Activated naive CD8-positive, alpha-beta T cell treated with anti-CD3 and anti-CD28 coated beads, Interleukin-2, amount 10 ng/mL, durations not matched to agents 7 days and 5 days (primary cell): ENCODE data around the gene MTPN. TPM values are rescaled to one million over a fixed set of nuclear protein-coding genes. Genes with fewer than 3 reads are reported as not detected.

Source experiments
- ATAC-seq: fragments of 150-1000 bp; cut with Tn5 transposase; one replicate; pipeline ENCODE4 v1.10.0; 2021; ENCODE audit warnings: low read depth, moderate library complexity
- POLR2A ChIA-PET: fragments of 350-600 bp; sonication (Branson Sonifier 250); formaldehyde crosslinking; loops from one replicate; lab custom pipeline; 2021; ENCODE audit warnings: antibody characterized with exemption; lab: Charles Lee
- DNase-seq: peaks from one replicate; pipeline ENCODE4 v3.0.0; 2021
- H3K27ac Mint-ChIP-seq: one replicate; pipeline ENCODE4 v1.8.0; 2022; ENCODE audit warnings: mild to moderate bottlenecking, mixed read lengths
- H3K27me3 Mint-ChIP-seq: one replicate; pipeline ENCODE4 v1.8.0; 2022; ENCODE audit warnings: mild to moderate bottlenecking, moderate library complexity, mixed read lengths
- H3K36me3 Mint-ChIP-seq: one replicate; pipeline ENCODE4 v1.8.0; 2021; ENCODE audit warnings: mild to moderate bottlenecking, mixed read lengths
- H3K4me1 Mint-ChIP-seq: one replicate; pipeline ENCODE4 v1.8.0; 2021; ENCODE audit warnings: mixed read lengths
- H3K4me3 Mint-ChIP-seq: one replicate; pipeline ENCODE4 v1.8.0; 2022; ENCODE audit warnings: mild to moderate bottlenecking, moderate library complexity, mixed read lengths
- H3K9me3 Mint-ChIP-seq: one replicate; pipeline ENCODE4 v1.8.0; 2021; ENCODE audit warnings: mixed read lengths
- total RNA-seq, 2 experiments: library from RNA; stranded (reverse); gene quantifications; one replicate each; pipeline ENCODE4 v1.2.3, GENCODE V29; 2021

MTPN gene
- total RNA-seq, 2 experiments from 2014 or later = 120 to 127 TPM

- Mint-ChIP-seq H3K4me1 (peaks cover 18% of the 10 kb centered on the region), H3K27me3 (no peaks in the 10 kb centered on the region), H3K36me3 (peaks cover 6% of the 10 kb centered on the region), H3K27ac (no peak overlapping the region), H3K9me3 (no peaks in the 10 kb centered on the region), H3K4me3 (no peak overlapping the region)
- no peak for ATAC-seq
- no peak for DNase-seq
- POLR2A ChIA-PET = no interaction called here
Measured at GRCh38 chr7:135938563-135938962, 38.6 kb downstream of the MTPN start.

- H3K4me3 Mint-ChIP-seq = no peak overlapping the region
- no peak overlapping the region for H3K27ac Mint-ChIP-seq
- peaks cover 5% of the 10 kb centered on the region for H3K36me3 Mint-ChIP-seq
- no peak for DNase-seq
- peaks cover 18% of the 10 kb centered on the region for H3K4me1 Mint-ChIP-seq
- ATAC-seq = no peak
- H3K27me3 Mint-ChIP-seq = no peaks in the 10 kb centered on the region
- POLR2A ChIA-PET = no interaction called here
- H3K9me3 Mint-ChIP-seq = no peaks in the 10 kb centered on the region
Measured at GRCh38 chr7:135938086-135938485, 39.1 kb downstream of the MTPN start.

GRCh38 chr7:135936497-135937217 is 40.5 kb downstream of the MTPN start:
- H3K27ac Mint-ChIP-seq = no peak overlapping the region
- ATAC-seq (no peak), DNase-seq (no peak)
- POLR2A ChIA-PET = no interaction called here
- no peak overlapping the region for H3K4me3 Mint-ChIP-seq
- no peaks in the 10 kb centered on the region for H3K27me3 Mint-ChIP-seq
- peaks cover 5% of the 10 kb centered on the region for H3K36me3 Mint-ChIP-seq
- peaks cover 19% of the 10 kb centered on the region for H3K4me1 Mint-ChIP-seq
- no peaks in the 10 kb centered on the region for H3K9me3 Mint-ChIP-seq

GRCh38 chr7:135934651-135935050 is 42.5 kb downstream of the MTPN start:
- H3K27ac Mint-ChIP-seq = no peak overlapping the region

GRCh38 chr7:135933509-135934188 is 43.5 kb downstream of the MTPN start:
- H3K27me3 Mint-ChIP-seq = no peaks in the 10 kb centered on the region
- no peaks in the 10 kb centered on the region for H3K9me3 Mint-ChIP-seq
- ATAC-seq = no peak
- H3K27ac Mint-ChIP-seq = no peak overlapping the region
- peaks cover 15% of the 10 kb centered on the region for H3K36me3 Mint-ChIP-seq
- DNase-seq = no peak
- H3K4me3 Mint-ChIP-seq = no peak overlapping the region
- peaks cover 9% of the 10 kb centered on the region for H3K4me1 Mint-ChIP-seq
- POLR2A ChIA-PET = no interaction called here

More at GRCh38 chr7:135934651-135935050, 42.5 kb downstream of the MTPN start:
- Mint-ChIP-seq H3K4me1 (peaks cover 14% of the 10 kb centered on the region), H3K9me3 (no peaks in the 10 kb centered on the region), H3K36me3 (peaks cover 9% of the 10 kb centered on the region), H3K27me3 (no peaks in the 10 kb centered on the region), H3K4me3 (no peak overlapping the region)
- DNase-seq = no peak
- POLR2A ChIA-PET = no interaction called here
- ATAC-seq = no peak

- no peak overlapping the region for H3K4me3 Mint-ChIP-seq
- POLR2A ChIA-PET = no interaction called here
- DNase-seq (no peak), ATAC-seq (no peak)
- H3K27me3 Mint-ChIP-seq = no peaks in the 10 kb centered on the region
- H3K9me3 Mint-ChIP-seq = no peaks in the 10 kb centered on the region
- peaks cover 18% of the 10 kb centered on the region for H3K36me3 Mint-ChIP-seq
- H3K27ac Mint-ChIP-seq = no peak overlapping the region
- H3K4me1 Mint-ChIP-seq = peaks cover 6% of the 10 kb centered on the region
Measured at GRCh38 chr7:135932131-135932530, 45.0 kb downstream of the MTPN start.

GRCh38 chr7:135930565-135931461 is 46.3 kb downstream of the MTPN start:
- Mint-ChIP-seq H3K36me3 (peaks cover 26% of the 10 kb centered on the region), H3K27ac (no peak overlapping the region), H3K9me3 (no peaks in the 10 kb centered on the region), H3K4me3 (no peak overlapping the region), H3K4me1 (peaks cover 6% of the 10 kb centered on the region), H3K27me3 (no peaks in the 10 kb centered on the region)
- POLR2A ChIA-PET = no interaction called here
- no peak for DNase-seq
- no peak for ATAC-seq

- POLR2A ChIA-PET = no interaction called here
- no peak overlapping the region for H3K27ac Mint-ChIP-seq
- H3K4me1 Mint-ChIP-seq = peaks cover 6% of the 10 kb centered on the region
- no peak for DNase-seq
- no peaks in the 10 kb centered on the region for H3K27me3 Mint-ChIP-seq
- H3K9me3 Mint-ChIP-seq = no peaks in the 10 kb centered on the region
- H3K4me3 Mint-ChIP-seq = no peak overlapping the region
- no peak for ATAC-seq
- H3K36me3 Mint-ChIP-seq = peaks cover 29% of the 10 kb centered on the region
Measured at GRCh38 chr7:135929722-135930141, 47.4 kb downstream of the MTPN start.

GRCh38 chr7:135929249-135929648 is 47.9 kb downstream of the MTPN start:
- Mint-ChIP-seq H3K4me3 (no peak overlapping the region), H3K27ac (no peak overlapping the region), H3K27me3 (no peaks in the 10 kb centered on the region), H3K9me3 (no peaks in the 10 kb centered on the region), H3K36me3 (peaks cover 27% of the 10 kb centered on the region), H3K4me1 (peaks cover 6% of the 10 kb centered on the region)
- ATAC-seq = no peak
- POLR2A ChIA-PET = no interaction called here
- no peak for DNase-seq

GRCh38 chr7:135928136-135928535 is 49.0 kb downstream of the MTPN start:
- DNase-seq (no peak), ATAC-seq (no peak)
- peaks cover 3% of the 10 kb centered on the region for H3K4me1 Mint-ChIP-seq
- H3K27me3 Mint-ChIP-seq = no peaks in the 10 kb centered on the region
- peaks cover 27% of the 10 kb centered on the region for H3K36me3 Mint-ChIP-seq
- no peaks in the 10 kb centered on the region for H3K9me3 Mint-ChIP-seq
- H3K27ac Mint-ChIP-seq = no peak overlapping the region
- no peak overlapping the region for H3K4me3 Mint-ChIP-seq
- POLR2A ChIA-PET = no interaction called here

- H3K4me1 Mint-ChIP-seq = no peaks in the 10 kb centered on the region
- no peak overlapping the region for H3K27ac Mint-ChIP-seq
- H3K36me3 Mint-ChIP-seq = peaks cover 28% of the 10 kb centered on the region
- POLR2A ChIA-PET = no interaction called here
- ATAC-seq = no peak
- no peak for DNase-seq
- H3K9me3 Mint-ChIP-seq = no peaks in the 10 kb centered on the region
- H3K4me3 Mint-ChIP-seq = no peak overlapping the region
- H3K27me3 Mint-ChIP-seq = no peaks in the 10 kb centered on the region
Measured at GRCh38 chr7:135925210-135925609, 51.9 kb downstream of the MTPN start.

GRCh38 chr7:135924302-135924701 is 52.9 kb downstream of the MTPN start:
- POLR2A ChIA-PET = no interaction called here
- H3K9me3 Mint-ChIP-seq = no peaks in the 10 kb centered on the region

GRCh38 chr7:135922263-135922662 is 54.9 kb downstream of the MTPN start:
- H3K4me1 Mint-ChIP-seq = peaks cover 4% of the 10 kb centered on the region
- DNase-seq (no peak), ATAC-seq (no peak)
- POLR2A ChIA-PET = no interaction called here
- no peak overlapping the region for H3K4me3 Mint-ChIP-seq
- no peak overlapping the region for H3K27ac Mint-ChIP-seq
- H3K9me3 Mint-ChIP-seq = peaks cover 2% of the 10 kb centered on the region
- H3K27me3 Mint-ChIP-seq = no peaks in the 10 kb centered on the region
- peaks cover 17% of the 10 kb centered on the region for H3K36me3 Mint-ChIP-seq

More at GRCh38 chr7:135924302-135924701, 52.9 kb downstream of the MTPN start:
- no peak for ATAC-seq
- Mint-ChIP-seq H3K36me3 (peaks cover 23% of the 10 kb centered on the region), H3K4me1 (no peaks in the 10 kb centered on the region), H3K4me3 (no peak overlapping the region), H3K27ac (no peak overlapping the region), H3K27me3 (no peaks in the 10 kb centered on the region)
- DNase-seq = no peak
